Stimulated activated CD8-positive, alpha-beta memory T cell treated with anti-CD3 and anti-CD28 coated beads, Interleukin-12 subunit alpha, Interleukin-12 subunit beta, amount 100 ng/mL, for 4 hours (primary cell): Measurements from ENCODE around the gene NRXN2.
A peak's percentile ranks its signal among the peaks of the same experiment; 100 is the strongest.

Source experiments
- DNase-seq: peaks from one replicate; pipeline ENCODE4 v3.0.0-alpha.2; 2020; ENCODE audit warnings: low read depth

Gene NRXN2

DNA sequence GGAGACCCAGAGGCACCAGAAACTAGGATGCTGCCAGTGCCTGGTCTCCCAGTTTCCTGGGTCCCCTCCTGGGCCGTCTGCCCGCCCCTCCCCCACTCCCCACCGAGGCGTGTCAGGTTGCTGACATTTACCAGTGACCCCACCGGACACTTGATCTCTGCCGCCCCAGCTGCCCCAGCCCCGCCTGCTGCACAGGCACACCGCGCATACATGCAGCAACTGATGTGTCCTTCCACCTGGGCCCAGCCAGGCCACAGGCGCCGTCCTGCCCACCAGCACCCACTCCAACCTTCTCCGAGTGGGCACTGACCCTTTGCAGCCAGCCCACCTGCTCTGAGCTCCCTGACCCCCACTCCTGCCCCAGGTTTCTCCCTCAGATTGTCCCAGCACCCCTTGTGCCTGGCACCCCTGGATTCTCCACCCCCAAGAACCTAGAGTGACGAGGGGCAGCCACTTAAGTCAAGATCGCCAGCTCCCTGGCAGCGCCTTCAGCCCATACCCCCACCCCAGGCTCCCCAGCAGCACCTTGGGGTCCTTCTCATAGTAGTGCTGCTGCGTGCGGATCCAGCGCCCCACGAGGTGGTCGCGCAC lies 36.2 kb upstream of the NRXN2 start:
- no peak for DNase-seq

DNA sequence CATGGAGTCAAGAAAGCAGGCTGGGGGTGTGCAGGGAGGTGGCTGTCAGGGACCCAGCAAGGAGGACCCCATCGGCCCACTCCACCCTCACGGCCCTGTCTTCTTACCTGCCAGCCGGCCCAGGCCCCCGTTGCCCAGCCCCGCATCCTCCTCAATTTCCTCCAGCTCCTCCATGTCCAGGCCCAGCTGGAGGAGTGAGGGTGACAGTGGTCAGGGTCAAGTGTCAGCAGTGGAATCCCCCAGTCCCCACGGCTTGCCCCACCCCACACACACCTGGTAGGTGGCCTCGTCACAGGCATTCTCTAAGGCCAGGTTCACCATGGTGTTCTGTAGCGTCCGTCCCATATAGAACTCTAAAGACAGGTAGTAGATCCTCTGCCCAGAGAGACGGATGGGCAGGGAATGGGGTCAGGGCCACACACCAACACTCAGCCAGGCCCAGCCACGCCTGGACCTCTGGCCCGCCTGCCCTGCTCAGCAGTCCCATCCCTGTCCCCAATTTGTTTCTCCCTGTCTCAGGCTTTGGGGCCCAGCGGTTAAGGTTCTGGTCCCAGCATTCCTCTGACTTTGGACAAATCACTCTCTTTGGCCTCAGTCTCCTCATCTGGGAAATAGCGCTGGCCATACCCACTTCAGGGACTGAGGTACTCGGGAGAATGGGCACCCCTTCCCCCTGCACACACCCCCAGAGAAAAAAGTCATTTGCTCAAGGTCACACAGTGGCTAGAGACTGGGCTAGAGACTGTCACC lies 35.5 kb upstream of the NRXN2 start:
- DNase-seq, result no peak

DNA sequence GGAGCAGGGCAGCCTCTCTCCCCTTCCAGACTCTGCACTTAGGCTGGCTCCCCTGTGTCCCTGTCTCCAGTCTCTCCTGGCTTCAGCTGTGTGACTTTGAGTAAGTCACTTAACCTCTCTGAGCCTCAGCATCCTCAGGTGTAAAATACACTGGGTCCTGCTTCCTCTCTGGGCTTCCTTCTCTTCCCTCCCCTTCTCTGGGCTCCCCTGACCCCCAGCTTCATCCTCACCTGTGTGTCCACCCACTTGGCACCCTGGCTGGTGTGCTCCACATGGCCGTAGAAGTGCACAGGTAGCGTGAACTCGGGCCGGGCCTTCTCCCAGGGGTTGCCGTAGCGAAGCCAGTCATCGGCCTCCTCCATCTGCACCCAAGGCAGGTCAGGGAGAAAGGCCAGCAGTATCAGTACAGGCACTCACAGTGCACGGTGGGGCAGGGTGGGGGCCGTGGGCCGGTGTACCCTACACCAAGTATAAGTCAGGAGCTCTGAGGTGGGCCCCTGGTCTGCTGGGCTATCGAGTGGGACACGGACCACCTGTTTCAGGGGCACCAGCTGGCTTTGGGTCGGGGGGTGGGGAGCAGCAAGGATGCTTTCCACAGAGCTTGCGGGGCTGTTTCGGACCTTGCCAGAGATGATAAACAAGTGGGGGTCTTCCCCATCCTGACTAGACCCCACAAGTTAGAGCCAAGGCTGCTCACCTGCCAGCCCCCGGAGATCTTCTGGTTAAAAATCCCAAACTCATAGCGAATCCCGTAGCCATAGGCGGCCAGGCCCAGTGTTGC lies 34.7 kb upstream of the NRXN2 start:
- no peak for DNase-seq

GRCh38 chr11:64755681-64756361 lies 32.8 kb upstream of the NRXN2 start:
- no peak for DNase-seq

DNA sequence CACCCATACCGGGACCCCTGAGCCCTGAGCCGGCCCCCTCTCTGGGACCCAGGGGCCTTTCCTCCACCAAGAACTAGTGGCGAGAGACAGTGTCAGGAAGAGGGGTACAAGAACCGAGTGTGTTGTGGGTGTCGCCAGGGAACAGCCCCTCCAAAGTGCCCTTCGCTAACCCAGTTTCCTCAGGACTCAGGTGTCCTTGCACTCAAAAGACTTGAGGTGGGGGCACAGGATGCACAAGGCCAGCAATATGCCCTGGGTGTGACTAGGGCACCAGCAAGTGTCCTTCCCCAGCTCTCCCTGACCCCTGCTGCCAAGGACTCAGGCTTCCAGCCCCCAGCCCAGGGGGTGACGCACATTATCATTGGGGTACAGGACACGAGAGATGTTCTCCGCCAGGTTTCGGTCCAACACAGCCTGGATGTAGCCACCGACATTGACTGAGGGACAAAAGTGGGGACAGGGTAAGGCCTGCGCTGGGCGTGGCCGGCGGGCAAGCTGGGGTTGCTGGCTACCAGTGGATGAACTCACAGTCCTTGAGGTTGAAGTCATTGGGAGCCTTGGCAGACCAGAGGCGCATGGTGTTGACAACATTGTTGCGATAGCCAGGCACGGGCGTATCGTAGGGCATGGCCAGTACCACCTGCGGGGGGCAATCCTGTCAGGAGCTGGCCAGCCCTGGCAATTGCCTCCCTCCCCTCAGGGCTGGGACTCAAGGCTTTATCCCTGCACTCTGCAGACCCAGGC lies 32.1 kb upstream of the NRXN2 start:
- no peak for DNase-seq

- DNase-seq, result no peak
Observed at GRCh38 chr11:64754124-64754918, 31.3 kb upstream of the NRXN2 start.

GRCh38 chr11:64753380-64754123 lies 30.6 kb upstream of the NRXN2 start:
- no peak for DNase-seq

GRCh38 chr11:64753019-64753379 lies 30.0 kb upstream of the NRXN2 start:
- DNase-seq, result no peak

DNA sequence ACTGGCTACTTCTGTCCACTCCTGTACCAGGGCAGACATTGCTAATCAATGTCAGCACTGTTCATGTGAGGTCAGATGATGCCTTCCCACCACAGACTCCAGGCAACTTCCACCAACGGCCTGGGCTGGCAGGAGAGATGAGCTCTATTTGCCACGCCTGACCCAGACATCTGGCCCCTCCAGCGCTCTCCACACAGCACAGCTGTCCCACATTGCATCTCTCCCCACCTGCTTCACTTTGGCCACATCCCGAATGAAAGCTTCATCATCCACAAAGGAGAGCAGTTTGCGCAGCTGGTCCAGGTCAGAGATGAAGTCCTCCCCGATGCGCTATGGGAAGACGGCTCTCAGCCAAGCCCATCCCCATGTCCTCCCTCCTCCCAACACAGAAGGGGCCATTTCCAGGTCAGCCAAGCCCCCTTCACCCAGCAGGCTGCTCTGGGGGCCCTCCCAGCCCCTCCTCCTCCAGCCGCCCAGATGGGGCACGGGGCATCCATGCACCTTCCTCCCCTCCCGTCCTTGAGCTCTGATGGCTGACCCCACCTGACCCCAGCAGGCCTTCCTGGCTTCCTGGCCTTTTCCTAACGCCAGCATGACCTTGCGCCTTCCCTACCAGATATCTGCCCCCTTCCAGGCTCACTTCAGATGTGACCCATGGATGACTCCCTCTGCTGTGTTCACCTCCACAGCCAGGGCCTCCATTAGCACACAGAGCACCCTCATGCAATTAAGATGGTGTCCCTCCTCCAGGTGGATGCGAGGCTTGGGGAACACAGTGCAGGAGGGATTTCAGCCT lies 29.4 kb upstream of the NRXN2 start:
- DNase-seq, result no peak

DNA sequence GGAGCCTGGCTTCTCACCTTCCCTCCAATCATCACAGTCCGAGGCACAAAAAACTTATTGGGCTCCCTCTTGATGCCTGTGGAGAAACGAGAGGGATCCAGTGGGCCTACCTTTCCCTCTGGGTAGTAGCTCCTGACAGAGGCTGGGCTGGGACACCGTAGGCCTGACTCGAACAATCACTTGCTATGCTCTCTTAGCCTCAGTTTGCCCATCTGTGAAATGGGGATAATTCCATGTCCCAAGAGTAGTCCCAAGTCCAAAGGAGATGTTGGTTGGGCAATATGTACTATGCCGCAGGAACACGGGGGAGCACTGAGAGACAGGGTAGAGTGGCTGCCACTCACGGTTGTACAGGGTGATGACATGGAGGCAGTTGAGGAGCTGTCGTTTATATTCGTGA lies 28.6 kb upstream of the NRXN2 start:
- no peak for DNase-seq

- DNase-seq, result no peak
Observed at GRCh38 chr11:64751136-64751535, 28.1 kb upstream of the NRXN2 start.

GRCh38 chr11:64750361-64751054 lies 27.5 kb upstream of the NRXN2 start:
- no peak for DNase-seq

GRCh38 chr11:64747961-64748665 lies 25.1 kb upstream of the NRXN2 start:
- no peak for DNase-seq

DNA sequence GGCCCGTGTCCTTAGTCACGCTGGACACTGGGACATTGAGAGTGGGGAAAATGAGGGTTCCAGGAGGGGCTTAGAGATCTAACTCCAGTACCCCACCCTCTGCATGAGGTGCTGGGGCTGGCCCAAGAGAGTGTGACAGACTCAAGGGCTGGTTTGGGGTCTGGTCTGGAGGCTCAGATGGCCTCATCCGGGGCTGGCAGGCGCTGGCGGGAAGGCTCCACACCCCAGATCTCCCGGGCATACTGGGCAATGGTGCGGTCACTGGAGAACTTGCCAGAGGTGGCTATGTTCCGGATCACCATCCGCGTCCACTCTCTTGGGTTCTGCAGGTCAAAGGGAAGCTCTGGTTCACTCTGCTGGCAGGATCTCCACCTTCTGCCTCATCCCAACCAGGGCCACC lies 23.5 kb upstream of the NRXN2 start:
- no peak for DNase-seq

DNA sequence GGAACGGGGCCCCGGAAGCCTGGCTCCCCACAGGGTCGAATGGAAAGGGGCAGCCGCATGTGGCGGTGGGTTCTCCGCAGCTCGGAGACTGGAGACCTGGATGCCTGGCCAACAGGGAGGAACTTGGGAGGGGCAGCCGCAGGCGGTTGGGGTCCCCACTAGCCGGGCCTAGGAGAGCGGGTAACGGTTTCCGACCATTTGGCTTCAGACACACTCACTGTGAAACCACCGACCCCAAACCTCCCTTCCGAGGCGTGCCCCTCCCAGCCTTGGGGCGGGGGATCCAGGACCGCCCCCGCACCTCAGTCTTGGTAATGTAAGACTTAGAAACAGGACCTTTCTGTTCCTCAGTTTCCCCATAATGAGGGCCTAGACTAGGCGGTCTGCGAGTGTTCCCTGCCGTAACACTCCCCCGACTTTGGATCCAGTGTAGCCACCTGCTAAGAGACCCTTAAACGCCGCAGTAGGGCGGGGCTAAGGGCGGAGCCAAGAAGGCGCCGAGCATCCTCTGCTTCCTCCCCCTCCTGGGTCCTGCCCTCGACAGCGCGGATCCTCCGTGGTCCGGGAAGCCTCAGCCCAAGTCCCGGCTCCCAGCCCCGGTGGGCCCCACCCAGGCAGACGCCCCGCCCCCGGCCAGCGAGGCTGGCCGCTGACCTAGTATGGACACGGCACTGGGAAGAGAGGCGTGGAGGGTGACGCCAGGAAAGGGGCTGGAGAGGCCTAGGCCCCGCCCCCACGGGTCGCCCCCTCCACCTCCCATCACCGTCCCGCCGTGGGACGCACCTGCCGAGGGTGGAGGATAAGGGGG lies 22.7 kb upstream of the NRXN2 start:
- peak; percentile 67 for DNase-seq

GRCh38 chr11:64745189-64745520 lies 22.2 kb upstream of the NRXN2 start:
- peak; percentile 56 for DNase-seq

DNA sequence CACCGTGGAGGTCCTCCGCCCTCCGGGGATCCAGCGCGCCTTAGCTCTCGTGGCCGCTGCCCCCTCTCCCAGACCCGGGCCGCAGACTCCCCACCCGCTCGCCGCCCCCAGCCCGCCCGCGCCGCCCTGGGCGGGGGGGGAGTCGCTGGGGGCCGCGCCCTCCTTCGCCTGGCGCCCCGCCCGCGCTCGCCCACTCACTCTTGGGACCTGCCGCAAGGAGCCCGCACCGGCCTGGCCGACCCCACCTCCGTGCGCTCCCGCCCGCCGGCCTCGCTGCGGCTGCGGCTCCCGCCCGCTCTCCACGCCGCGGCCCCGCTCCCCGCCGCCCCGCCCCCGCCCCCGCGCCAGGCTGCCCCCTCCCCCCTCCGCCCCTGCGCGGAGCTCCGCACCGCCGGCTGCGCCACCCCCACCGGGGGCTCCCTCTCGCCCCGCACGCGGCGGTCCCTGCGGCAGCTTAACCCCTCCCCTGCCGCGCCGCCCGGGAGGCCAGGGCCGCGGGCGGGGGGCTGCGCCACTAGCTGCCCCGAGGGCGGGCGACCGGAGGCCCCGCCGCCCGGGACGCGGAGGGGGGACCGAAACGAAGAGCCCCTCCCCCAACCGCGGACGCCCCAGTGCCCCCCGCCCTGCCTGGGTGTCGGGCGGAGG lies 21.7 kb upstream of the NRXN2 start:
- peak; percentile 39 for DNase-seq
